T-helper 2 cell treated with Interferon-gamma antibody and Interleukin-4, amounts not matched to agents 100 ng/mL and 5 ng/mL, for 36 hours (primary cell): ENCODE results near the gene TMBIM4. TPM values are rescaled to one million over a fixed set of nuclear protein-coding genes. Genes with fewer than 3 reads are reported as not detected.

Experiments used
- intact Hi-C: fragments of 100-400 bp; cut with micrococcal nuclease; formaldehyde crosslinking; loops from one replicate; pipeline ENCODE4 v1.15.1; 2023
- total RNA-seq: library from RNA; stranded (reverse); gene quantifications from 2 replicates; pipeline ENCODE4 v1.2.3, GENCODE V29; 2022

TMBIM4 gene
- total RNA-seq, 1 donor from 2014 or later = 74.4 TPM

DNA sequence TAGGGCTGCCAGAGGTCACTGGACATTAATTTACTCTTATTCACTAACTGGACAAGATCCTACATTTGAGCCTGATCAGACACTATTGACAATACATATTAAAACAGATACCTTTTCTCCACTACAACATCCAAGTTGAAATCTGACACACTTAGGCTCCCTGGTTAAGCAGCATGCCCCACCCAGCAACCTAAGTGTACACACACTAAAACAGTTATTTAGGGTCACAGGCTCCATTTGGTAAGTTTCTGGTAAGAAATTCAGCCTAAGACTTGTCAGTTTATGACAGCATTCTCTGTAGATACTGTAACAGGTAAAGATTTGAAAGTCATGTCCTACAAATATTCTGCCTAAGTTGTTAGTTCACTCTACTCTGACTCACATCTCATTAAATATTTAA is 27.0 kb downstream of the TMBIM4 start:
- intact Hi-C loops = no loop called here

DNA sequence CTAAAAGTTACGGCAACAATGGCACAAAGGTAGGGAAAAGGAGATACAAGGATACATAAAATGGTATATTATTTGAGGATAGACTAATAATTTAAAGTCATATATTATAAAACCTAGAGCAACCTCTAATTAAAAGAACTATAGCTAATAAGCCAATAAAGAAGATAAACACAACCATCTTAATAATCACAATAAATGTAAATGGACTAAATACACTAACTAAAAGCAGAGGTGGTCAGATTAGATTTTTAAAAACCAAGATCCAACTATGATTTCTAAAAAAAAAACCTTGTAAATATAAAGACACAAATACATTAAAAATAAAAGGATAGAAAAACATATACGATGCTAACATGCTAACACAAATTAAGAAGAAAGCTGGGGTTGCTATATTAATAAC is 28.5 kb downstream of the TMBIM4 start:
- intact Hi-C loops = no loop called here

DNA sequence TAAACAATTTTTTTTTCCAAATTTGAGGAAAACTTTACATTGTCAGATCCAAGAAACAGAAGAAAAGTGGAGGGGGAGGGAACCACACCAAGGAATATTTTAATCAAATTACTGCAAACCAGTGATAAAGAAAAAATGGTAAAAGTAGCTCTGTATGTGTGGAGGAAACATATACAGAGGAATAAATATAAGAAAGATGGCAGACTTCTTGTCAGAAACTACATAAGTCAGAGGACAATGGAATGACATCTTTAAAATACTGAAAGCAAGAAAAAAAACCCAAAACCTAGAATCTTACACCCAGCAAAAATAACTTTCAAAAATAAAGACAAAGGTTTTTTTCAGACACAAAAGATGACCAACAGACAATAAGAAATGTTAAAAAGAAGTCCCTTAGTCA is 29.1 kb downstream of the TMBIM4 start:
- intact Hi-C loops = no loop called here

DNA sequence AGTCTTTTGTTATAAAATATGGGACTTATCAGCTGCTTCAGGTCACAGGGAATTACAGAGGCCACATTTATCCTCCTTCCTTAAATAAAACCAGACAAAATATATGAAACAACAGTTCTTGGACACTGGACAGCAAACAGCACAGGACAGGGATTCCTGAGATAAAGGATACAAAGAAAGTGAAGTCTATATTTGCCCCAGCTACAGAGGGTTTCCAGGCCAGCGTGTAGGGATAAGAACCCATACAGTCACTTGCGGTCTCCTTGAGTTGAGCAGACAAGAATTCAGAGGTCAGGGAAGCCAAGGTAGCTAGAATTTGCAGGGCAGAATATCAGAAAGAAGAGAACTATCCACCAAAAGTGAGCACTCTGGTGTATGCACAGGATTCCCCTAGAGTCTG is 30.5 kb downstream of the TMBIM4 start:
- intact Hi-C loops = loop anchor here (10.0 kb wide), 1 partner anchor 975 kb away; the partner anchor contains the start of gene LEMD3

DNA sequence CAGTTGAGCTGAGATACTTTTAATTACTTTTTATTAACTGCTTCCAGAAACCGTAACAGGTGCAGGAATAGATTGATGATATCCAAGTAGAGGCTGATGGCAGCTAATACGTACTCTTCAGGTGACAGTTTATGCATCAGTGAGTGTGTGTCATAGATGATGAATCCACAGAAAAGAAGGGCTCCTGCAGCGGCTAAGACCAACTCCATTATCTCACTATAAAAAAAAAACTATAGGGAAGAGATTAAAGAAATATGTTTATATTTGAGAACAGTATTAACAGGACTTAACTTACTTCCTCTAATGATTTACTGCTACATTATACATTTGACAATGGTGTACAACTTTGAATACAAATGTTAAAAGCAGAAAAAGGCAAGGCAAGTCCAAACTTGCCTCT is 31.9 kb downstream of the TMBIM4 start:
- intact Hi-C loops = loop anchor here (10.0 kb wide), 1 partner anchor 973 kb away; the partner anchor contains the start of gene LEMD3

DNA sequence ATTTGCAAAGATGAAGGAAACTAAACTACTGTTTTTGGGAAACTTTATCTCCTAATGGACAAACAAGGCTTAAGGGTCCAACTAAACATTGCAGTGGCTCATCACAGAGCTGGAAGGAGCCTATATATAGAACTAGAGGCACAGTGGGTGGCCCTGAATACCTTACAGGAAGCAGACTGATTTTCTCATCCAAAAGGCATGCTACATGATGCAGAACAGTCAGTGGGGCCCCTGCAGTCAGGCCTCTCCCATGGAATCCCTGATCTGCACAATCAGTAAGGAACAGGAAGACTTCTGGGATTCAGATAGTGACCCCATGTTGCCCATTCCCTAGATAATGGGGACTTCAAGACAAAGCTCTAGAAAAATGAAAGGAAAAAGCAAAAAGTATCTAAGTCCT is 37.4 kb downstream of the TMBIM4 start:
- intact Hi-C loops = loop anchor here (5.0 to 10.0 kb wide), 2 partner anchors 155 to 968 kb away; partner anchors contain the start of gene LEMD3

DNA sequence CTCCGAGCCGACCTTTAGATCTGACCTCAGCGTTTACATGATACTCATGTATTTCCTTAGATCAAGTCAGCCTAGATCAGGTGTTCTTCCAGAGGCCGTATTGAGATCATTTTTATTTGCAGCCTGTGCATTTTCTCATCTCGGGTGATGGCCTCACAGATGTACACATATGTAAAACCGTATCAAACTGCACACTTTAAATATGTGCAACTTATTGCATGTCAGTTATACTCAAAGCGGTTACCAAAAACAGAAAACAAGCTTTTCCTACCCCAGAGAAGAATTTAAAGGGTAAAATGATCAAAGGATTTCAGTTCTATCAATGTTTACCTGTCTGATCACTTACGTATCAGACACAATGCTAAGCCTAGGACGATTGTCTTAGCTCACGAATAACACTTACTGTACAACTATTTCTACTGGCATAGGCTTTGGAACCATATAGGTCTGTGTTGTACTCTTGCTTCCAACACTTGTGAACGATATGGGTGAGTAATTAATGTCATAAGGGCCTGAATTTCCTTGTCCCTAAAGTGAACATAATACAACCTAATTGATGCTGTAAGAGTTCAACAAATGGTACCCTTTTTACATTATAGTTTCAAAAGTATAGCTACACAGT is 38.6 kb downstream of the TMBIM4 start:
- intact Hi-C loops = loop anchor here (1.0 to 10.0 kb wide), 4 partner anchors 156 to 1726 kb away; partner anchors contain the start of genes HELB, LEMD3 and XPOT

DNA sequence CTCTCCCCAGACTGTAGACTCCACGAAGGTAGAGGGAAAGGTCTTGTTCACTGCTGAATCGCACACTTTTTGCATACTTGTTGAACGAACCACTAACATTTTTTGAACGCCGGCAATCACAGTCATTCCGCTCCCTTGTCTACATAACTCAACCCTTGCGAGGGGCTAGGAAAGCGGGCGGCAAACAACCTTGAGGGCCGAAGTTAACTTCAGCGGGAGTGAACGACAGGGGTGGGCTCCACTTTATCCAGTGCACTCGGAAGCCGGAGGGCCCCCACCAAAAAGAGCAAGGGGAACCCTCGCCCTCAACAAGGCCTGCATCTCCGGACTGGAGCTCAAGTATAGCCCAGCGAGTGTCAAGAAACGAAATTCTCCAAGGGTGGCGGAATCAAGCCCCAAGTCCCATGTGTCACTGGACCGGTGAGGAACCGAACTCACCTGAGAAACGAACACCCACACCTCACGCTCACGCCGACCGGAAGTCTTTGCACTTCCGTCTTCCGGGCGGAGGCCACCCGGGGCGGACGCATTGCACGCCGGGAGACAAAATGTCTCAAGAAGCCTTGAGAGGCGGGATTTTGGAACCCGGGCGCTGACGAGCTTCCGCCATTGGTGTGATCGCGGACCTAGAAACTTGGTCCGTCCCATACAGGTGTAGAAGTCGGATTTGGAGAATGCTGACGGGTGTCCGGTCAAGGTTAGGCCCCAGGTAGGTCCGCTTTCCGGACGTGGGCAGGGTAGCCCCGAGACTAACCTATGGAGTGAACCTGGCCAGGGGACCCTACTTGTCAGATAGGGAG is 39.3 kb downstream of the TMBIM4 start, which contains the start of gene LLPH:
TSS of gene LLPH (minus strand) at position 484 of the 800 bp plus-strand sequence. CDS start 1,644 bp downstream, outside the sequence.
- intact Hi-C loops = loop anchor here (1.0 to 10.0 kb wide), 6 partner anchors 15 to 1726 kb away; partner anchors contain the start of genes HELB, LEMD3, TMBIM4 and XPOT

DNA sequence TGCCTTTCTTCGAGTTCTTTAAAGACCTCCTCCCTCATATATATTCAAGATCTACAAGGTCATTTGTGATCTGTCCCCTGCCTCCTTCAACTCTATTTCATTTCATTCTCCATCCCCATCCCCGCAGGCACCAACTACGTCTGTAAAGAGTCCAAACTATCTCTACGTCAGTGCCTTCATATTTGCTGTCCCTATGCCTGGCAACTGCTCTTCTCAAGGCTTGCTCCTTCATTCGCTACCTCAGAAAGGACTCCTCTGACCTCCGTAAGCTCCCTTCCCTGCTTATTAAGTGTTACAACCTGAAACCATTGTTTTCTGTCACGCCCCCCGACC is 39.9 kb downstream of the TMBIM4 start:
- intact Hi-C loops = loop anchor here (1.0 to 10.0 kb wide), 5 partner anchors 15 to 1725 kb away; partner anchors contain the start of genes LEMD3, TMBIM4 and XPOT

DNA sequence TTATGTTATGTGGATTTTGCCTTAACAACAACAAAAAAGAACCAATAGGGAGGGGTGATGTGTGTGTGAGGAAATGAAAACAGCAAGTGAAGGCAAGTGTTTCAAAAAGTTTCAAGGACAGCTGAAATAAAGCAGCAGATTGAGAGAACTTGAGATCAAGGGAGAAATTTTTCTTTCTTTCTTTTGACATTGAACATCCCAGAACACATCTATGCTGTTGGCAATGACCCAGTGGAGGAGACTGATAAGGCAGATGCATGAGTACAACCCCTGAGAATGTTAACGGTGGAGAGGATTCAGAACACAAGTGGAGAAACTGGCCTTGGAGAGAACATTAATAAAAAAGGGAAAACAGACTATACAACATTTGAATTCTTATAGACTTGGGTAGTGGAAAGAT is 42.1 kb downstream of the TMBIM4 start:
- intact Hi-C loops = no loop called here

DNA sequence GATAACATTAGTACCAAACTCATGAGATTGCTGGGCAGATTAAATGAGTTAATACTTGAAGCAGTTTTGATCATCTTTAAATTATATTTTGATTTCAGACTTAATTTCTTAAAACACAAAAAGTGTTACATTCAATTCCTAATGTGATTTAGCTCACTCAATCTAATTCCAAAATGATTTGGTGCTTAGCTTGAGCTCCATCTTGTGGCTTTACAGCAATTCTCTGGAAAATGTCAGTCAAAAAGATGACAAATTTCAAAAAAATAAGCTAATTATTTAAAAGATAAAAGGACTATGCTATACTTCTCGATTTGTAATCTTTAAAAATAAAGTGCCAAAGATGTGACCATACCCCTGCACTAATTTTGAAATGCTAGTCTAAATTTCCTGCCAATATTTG is 49.3 kb downstream of the TMBIM4 start:
- intact Hi-C loops = no loop called here

DNA sequence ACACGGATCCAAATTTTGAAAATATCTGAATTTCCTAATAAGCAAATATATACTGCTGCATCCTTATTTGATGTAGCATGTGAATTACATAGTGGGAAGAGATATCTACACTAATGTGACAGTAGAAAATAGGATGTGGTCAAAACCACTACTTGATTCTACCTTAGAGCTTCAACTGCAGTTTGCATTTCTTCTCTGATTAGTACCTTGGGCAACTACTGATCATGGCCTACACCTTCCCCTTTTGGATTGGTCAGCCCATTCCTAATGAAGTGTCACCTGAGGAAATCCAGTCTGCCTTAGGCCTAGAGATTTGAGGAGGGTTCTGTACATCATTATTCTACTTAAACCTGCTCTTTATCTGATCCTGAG is 49.9 kb downstream of the TMBIM4 start:
- intact Hi-C loops = no loop called here

DNA sequence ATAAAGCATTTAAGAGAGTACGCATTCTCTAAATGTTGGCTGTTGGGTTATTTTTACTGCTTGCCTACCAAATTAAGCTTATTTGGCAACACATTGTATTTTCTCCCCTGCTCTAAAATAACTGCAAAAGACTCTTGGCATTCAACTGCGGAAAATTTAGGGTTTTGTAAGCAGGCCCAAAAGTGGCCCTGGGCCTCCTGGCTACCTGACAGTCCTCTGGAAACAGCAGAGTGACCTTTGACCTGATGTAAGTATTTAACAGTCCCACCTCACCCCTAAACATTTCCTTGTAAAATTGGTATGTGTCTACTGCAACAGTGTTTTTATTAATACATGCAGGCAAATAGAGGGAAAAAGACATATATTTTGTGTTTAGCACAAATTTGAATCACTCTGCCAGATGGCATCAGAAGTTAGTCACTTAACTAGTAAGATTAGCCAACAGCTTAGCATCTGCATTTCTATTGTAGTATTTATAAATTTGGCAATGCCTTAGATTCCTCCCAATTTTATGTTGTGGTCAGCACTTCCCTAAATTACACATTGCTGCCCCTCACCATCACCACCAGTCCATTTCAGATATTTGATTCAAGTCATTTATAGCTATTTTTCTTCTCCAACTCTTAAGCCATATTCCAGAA is 50.4 kb downstream of the TMBIM4 start:
- intact Hi-C loops = no loop called here

DNA sequence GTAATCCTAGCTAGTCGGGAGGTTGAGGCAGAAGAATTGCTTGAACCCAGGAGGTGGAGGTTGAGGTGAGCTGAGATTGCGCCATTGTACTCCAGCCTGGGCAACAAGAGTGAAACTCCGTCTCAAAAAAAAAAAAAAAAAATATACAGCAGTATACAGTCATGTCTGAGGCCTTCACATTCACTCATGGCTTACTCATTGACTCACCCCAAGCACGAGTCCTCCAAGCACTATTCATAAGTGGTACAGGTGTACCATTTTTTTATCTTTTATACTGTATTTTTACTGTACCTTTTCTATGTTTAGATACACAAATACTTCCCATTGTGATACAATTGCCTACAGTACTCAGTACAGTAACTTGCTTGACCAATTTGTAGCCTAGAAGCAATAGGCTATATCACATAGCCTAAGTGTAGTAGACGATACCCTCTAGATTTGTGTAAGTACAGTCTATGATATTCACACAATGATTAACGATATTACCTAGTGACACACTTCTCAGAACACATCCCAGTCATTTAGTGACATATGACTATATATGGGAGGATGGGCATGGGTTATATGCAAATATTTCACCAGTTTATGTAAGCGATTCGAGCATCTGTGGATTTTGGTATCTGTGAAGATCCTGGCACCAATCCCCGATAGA is 51.4 kb downstream of the TMBIM4 start:
- intact Hi-C loops = no loop called here

DNA sequence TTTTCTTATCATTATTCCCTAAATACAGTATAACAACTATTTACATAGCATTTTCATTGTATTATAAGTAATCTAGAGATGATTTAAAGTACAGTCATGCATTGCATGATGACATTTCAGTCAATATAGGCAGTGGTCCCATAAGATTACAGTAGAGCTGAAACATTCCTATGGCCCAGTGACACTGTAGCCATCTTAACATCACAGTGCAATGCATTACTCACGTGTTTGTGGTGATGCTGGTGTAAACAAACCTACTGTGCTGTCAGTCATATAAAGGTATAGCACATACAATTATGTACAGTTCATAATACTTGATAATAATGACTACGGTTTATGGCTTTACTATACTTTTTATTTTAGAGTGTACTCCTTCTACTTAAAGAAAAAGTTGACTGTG is 52.6 kb downstream of the TMBIM4 start:
- intact Hi-C loops = no loop called here

DNA sequence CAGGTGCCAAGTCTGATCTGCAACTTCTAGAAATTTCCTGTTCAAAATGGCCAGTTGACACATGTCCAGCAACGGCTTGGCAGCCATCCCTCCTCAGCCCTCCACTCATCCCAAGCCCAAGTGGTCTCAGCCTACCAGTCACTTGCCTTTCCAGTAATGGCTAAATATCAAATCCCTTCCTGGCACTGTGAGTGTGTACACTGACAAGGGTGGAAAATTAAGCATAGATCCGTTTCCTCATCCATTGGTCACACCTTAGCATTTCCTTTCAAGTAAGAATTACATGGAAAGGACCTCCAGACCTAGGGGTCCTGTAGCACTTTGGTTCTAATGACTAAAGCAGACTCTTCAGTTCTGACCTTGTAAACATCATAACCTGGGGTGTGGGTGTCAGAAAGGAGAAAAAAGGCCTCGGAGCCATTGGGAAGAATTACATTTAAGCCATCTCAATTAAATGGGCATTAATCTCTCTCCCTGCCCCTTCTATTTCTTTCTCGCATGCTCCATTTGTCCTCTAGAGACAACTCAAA is 54.7 kb downstream of the TMBIM4 start:
- intact Hi-C loops = no loop called here

DNA sequence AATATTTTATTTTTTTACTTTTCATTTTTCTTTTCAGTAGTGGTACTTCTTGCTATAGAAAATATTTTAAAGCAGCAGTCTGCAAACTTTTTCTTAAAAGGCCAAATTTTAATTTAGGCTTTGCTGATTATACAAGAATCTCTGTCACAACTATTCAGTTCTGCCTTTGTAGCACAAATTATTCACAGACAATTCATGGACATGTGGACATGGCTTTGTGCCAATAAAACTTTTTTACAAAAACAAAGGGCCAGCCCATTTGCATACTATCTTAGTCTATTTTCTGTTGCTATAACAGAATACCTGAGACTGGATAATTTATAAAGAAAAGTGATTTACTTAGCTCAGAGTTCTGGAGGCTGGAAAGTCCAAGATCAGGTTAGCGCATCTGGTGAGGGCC is 56.3 kb downstream of the TMBIM4 start:
- intact Hi-C loops = no loop called here

DNA sequence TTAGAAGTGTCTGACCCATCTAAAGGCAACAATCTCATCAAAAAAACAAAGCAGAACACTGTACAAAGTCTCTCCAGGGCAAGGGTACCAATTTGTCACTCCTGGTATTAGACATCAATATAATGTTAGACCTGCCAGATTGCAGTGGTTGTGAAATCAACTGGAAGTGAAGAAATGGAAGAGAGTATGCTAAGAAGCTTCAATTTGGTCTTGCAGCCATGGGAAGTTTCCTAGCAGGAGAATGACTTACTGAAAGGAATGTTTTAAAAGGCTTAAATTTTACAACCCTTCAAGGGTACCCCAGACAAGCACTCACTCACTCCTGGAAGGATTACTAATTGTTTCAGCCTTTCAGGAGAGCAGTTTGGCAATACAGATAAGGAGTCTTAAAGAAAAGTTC is 58.2 kb downstream of the TMBIM4 start:
- intact Hi-C loops = no loop called here

DNA sequence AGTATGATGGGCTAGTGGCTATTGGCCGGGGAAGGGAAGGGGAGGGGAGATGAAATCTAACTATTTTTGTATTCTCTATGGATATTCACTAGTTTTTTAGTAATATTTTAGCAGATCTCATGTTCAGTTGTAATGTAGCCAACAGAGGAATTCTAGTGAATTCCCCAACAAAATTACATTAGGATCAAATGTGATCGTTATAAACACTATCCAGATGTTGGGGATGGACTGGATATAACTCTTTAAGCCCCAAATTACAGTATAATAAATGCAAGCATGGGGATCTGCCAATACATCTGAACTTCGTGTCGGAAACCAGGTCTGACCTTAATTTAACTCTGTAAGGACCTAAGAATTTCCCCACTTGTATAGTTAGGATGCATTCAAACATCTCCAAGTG is 60.7 kb downstream of the TMBIM4 start:
- intact Hi-C loops = loop anchor here (5.0 kb wide), 1 partner anchor 1217 kb away; no protein-coding TSS in a partner anchor

DNA sequence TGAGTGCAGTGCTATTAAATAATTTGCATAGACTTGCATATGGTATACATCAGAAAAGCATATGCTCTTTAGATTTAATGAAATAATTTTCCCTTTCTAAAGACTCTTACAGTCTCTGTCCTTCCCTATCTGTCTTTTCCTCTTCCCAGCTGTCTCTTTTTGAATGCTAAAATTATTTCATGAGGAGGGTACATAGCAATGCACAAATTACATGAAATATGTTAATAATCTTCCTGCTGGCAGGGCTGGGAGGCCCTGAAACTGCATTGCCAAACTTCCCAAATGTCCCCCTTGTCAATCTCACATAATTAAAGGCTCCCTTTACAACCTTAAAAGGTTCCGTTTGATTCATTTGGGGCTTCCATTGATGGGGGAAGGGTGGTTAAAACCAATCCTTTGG is 61.4 kb downstream of the TMBIM4 start:
- intact Hi-C loops = loop anchor here (5.0 kb wide), 1 partner anchor 1216 kb away; no protein-coding TSS in a partner anchor

DNA sequence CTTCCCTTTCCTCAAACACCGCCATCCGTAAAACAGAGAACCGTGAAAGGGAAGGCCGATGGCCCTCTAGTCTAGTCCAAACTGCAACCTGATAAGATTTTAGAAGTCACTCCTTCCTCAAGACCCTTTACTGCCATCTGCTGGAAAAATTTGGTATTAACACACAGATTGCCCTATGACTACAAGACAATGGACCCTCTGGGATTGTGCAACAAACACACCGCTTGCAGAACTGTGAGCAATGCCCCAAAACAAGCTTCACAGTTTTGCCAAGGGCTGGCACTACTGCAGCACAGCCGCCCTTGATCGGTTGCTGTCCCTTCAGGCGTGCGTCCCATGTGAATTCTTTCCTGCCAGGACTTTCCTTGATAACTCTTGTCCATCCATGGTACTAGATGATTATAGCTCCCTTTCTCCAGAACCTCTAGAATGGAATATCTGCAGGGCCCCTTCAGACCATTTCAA is 62.3 kb downstream of the TMBIM4 start:
- intact Hi-C loops = loop anchor here (1.0 to 5.0 kb wide), 3 partner anchors 505 to 1215 kb away; no protein-coding TSS in a partner anchor
